ENCODE measurements around the gene PLA2G10. TPM values are rescaled to one million over a fixed set of nuclear protein-coding genes. Genes with fewer than 3 reads are reported as not detected.

The PLA2G10 gene
- total and polyA plus RNA-seq, 2 of the 13 experiments (the other 11 are each of a cell fraction or from before 2014, with no cell fraction given): not detected

GRCh38 chr16:14658063-14658462, 36.0 kb downstream of the PLA2G10 start:
- WGBS (ENCODE audit: low lambda C conversion rate): 96% methylated on average over 2 of the region's 2 CpGs
- no peak overlapping the region for H3K27ac ChIP-seq (ENCODE audit: extremely low read length, insufficient read depth, low read length)
- H3K4me1 ChIP-seq (ENCODE audit: insufficient read depth, low read length): peaks cover 21% of the 10 kb centered on the region
- no peak overlapping the region for H3K9ac ChIP-seq (ENCODE audit: insufficient read depth, low read depth, low read length)
- H2AFZ ChIP-seq (ENCODE audit: low read length): no peak overlapping the region
- H3K27me3 ChIP-seq (ENCODE audit: control insufficient read depth in 1 of 2, insufficient read depth in 2 of 2, low read length in 2 of 2): no peaks in the 10 kb centered on the region
- ChIA-PET POLR2A (interaction anchor here (1.5 kb wide), 1 partner anchor 24 kb away, joined by 3 read pairs; no protein-coding TSS in a partner anchor), CTCF (ENCODE audit: low intra/inter-chr PET ratio, low total read pairs) (no interaction called here)
- BruUV-seq (replicated peaks): no TSS peak
- no peak for ATAC-seq
- no peaks in the 10 kb centered on the region for H3K9me3 ChIP-seq (ENCODE audit: low read length)
- no peak overlapping the region for H3K4me3 ChIP-seq (replicated peaks in 1 of 3; ENCODE audit: insufficient read depth in 1 of 3, low read depth in 2 of 3, low read length in 3 of 3)
- no peak for DNase-seq (ENCODE audit: low spot score)
- H3K36me3 ChIP-seq (replicated peaks in 1 of 2; ENCODE audit: control insufficient read depth in 1 of 2, insufficient read depth in 2 of 2, low read length in 2 of 2): peaks cover 28 to 69% of the 10 kb centered on the region in 2 experiments
- intact Hi-C loops (cut with micrococcal nuclease; ENCODE audit: unreplicated experiment) (no loop called here), in situ Hi-C loops (cut with HindIII; ENCODE audit: extremely low pct_ligation_motif_present, low pct_unique_long_range_greater_than_20kb) (no loop called here)
- no peak for FAIRE-seq
- TF ChIP-seq HOMEZ (CRISPR knock-in tag; IDR thresholded peaks at IDR 0.05; ENCODE audit: low read depth) (no peak), SNAPC2 (CRISPR knock-in tag; IDR thresholded peaks at IDR 0.05) (no peak), GATAD1 (CRISPR knock-in tag; IDR thresholded peaks at IDR 0.05) (no peak), SP4 (CRISPR knock-in tag; IDR thresholded peaks at IDR 0.05) (no peak), TOE1 (CRISPR knock-in tag; IDR thresholded peaks at IDR 0.05) (no peak), HMG20A (CRISPR knock-in tag; IDR thresholded peaks at IDR 0.05; ENCODE audit: borderline replicate concordance) (no peak), AGO1 (IDR thresholded peaks at IDR 0.05; ENCODE audit: low read depth, low read length, poor library complexity, severe bottlenecking) (no peak), FOXO1 (CRISPR knock-in tag; IDR thresholded peaks at IDR 0.05) (no peak), SMAD1 (CRISPR knock-in tag; IDR thresholded peaks at IDR 0.05; ENCODE audit: borderline replicate concordance, low read depth) (no peak), DNMT3B (CRISPR knock-in tag; conservative IDR thresholded peaks at IDR 0.05) (no peak), ZNF772 (CRISPR knock-in tag; IDR thresholded peaks at IDR 0.05) (no peak), RORA (CRISPR knock-in tag; IDR thresholded peaks at IDR 0.05) (no peak), SIX4 (CRISPR knock-in tag; IDR thresholded peaks at IDR 0.05) (no peak), RXRB (CRISPR knock-in tag; IDR thresholded peaks at IDR 0.05; ENCODE audit: borderline replicate concordance) (no peak), ZNF513 (CRISPR knock-in tag; conservative IDR thresholded peaks at IDR 0.05) (no peak), ARID3A (IDR thresholded peaks at IDR 0.05; ENCODE audit: low read depth, low read length) (no peak), ZNF33A (CRISPR knock-in tag; IDR thresholded peaks at IDR 0.05; ENCODE audit: borderline replicate concordance) (no peak), ZNF746 (CRISPR knock-in tag; IDR thresholded peaks at IDR 0.05) (no peak), NFE2L2 (IDR thresholded peaks at IDR 0.05; ENCODE audit: low read length) (no peak)
- H3K79me2 ChIP-seq (ENCODE audit: insufficient read depth, low read length): no peaks in the 10 kb centered on the region
- no peaks in the 10 kb centered on the region for H4K20me1 ChIP-seq (ENCODE audit: insufficient read depth, low read length)
- no peak overlapping the region for H3K4me2 ChIP-seq (ENCODE audit: low read depth, low read length)

Measured in HepG2 (cell line).